Smooth muscle cell (in vitro differentiated cells): ENCODE results near the gene ZMIZ1. TPM values are rescaled to one million over a fixed set of nuclear protein-coding genes. Genes with fewer than 3 reads are reported as not detected.

Experiments used
- DNase-seq: peaks from one replicate; lab custom pipeline; 2025; ENCODE audit not compliant: unreplicated experiment; lab: John Stamatoyannopoulos, UW
- H2AFZ ChIP-seq: fragments of 200-600 bp; sonication (generic); 2 replicates; pipeline ENCODE4 v1.6.0; 2016; ENCODE audit warnings: antibody characterized with exemption, low read depth, mild to moderate bottlenecking
- H3F3A ChIP-seq: fragments of 200-600 bp; sonication (generic); 2 replicates; pipeline ENCODE4 v1.6.0; 2017; ENCODE audit warnings: antibody characterized with exemption, low read depth
- H3K27ac ChIP-seq: fragments of 200-600 bp; sonication (generic); 2 replicates; pipeline ENCODE4 v1.5.1; 2016; ENCODE audit warnings: low read depth, mild to moderate bottlenecking
- H3K27me3 ChIP-seq: fragments of 200-600 bp; sonication (generic); 2 replicates; pipeline ENCODE4 v1.6.1; 2016; ENCODE audit warnings: low read depth, mild to moderate bottlenecking
- H3K36me3 ChIP-seq: fragments of 200-600 bp; sonication (generic); 2 replicates; pipeline ENCODE4 v1.5.1; 2016; ENCODE audit warnings: low read depth
- H3K4me1 ChIP-seq: fragments of 200-600 bp; sonication (generic); 2 replicates; pipeline ENCODE4 v1.5.1; 2016; ENCODE audit warnings: low read depth
- H3K4me2 ChIP-seq: fragments of 200-600 bp; sonication (generic); 2 replicates; pipeline ENCODE4 v1.6.0; 2016; ENCODE audit warnings: mild to moderate bottlenecking
- H3K4me3 ChIP-seq: fragments of 200-600 bp; sonication (generic); 2 replicates; pipeline ENCODE4 v1.5.1; 2016; ENCODE audit warnings: mild to moderate bottlenecking
- H3K79me2 ChIP-seq: fragments of 200-600 bp; sonication (generic); 2 replicates; pipeline ENCODE4 v1.6.0; 2016; ENCODE audit warnings: low read depth, mild to moderate bottlenecking
- H3K9ac ChIP-seq: fragments of 200-600 bp; sonication (generic); 2 replicates; pipeline ENCODE4 v1.6.0; 2016; ENCODE audit warnings: low read depth
- H3K9me3 ChIP-seq: fragments of 200-600 bp; sonication (generic); replicated peaks from 2 replicates; pipeline ENCODE4 v1.5.1; 2016; ENCODE audit warnings: low read depth
- H4K20me1 ChIP-seq: fragments of 200-600 bp; sonication (generic); 2 replicates; pipeline ENCODE4 v1.6.0; 2016; ENCODE audit warnings: low read depth
- CTCF ChIP-seq: fragments of 200-600 bp; sonication (generic); IDR thresholded peaks from 2 replicates; pipeline ENCODE4 v1.5.1; 2017; ENCODE audit warnings: borderline replicate concordance, mild to moderate bottlenecking, antibody characterized with exemption; ENCODE audit not compliant: insufficient read depth, poor library complexity, severe bottlenecking
- WGBS: methylation state at CpG from one replicate; pipeline ENCODE4 v1.1.7; 2016; ENCODE audit warnings: low lambda C conversion rate; 5-methylcytosine and 5-hydroxymethylcytosine counted together
- polyA plus RNA-seq: library from polyadenylated mRNA; unstranded; fragments of >200 nt; fragmentation: Nextera tagmentation; extraction: Ambion mirVana; gene quantifications from 2 replicates; pipeline ENCODE4 v1.2.1, GENCODE V29; 2016
- total RNA-seq: library from RNA; depleted of rRNA; stranded (reverse); fragments of >200 nt; gene quantifications from 2 replicates; pipeline ENCODE4 v1.2.3, GENCODE V29; 2014

ZMIZ1 gene
- total and polyA plus RNA-seq, 2 experiments from 2014 or later: 24.2 to 31.3 TPM

- no peak overlapping the region for H3K4me3 ChIP-seq
- 92% methylated on average over 9 of the region's 9 CpGs for WGBS
Measured at GRCh38 chr10:79145517-79146470, 77.0 kb downstream of the ZMIZ1 start.

GRCh38 chr10:79146611-79147130 lies 77.9 kb downstream of the ZMIZ1 start:
- TF ChIP-seq CTCF: no peak
- no peak overlapping the region for H2AFZ ChIP-seq
- H3K9me3 ChIP-seq: no peaks in the 10 kb centered on the region
- WGBS: 87% methylated on average over 12 of the region's 13 CpGs
- H3K4me2 ChIP-seq: no peak overlapping the region
- no peak overlapping the region for H3K9ac ChIP-seq
- peaks cover 39% of the 10 kb centered on the region for H4K20me1 ChIP-seq
- peaks cover 37% of the 10 kb centered on the region for H3K79me2 ChIP-seq
- no peaks in the 10 kb centered on the region for H3K36me3 ChIP-seq
- peaks cover 6% of the 10 kb centered on the region for H3F3A ChIP-seq
- H3K4me1 ChIP-seq: peaks cover 34% of the 10 kb centered on the region
- no peaks in the 10 kb centered on the region for H3K27me3 ChIP-seq
- no peak overlapping the region for H3K4me3 ChIP-seq
- H3K27ac ChIP-seq: peak overlapping the region; percentile 100
- DNase-seq: no peak

More at GRCh38 chr10:79145517-79146470, 77.0 kb downstream of the ZMIZ1 start:
- Histone ChIP-seq H3K27ac (peak overlapping the region; percentile 100), H4K20me1 (peaks cover 48% of the 10 kb centered on the region), H2AFZ (no peak overlapping the region), H3K9me3 (no peaks in the 10 kb centered on the region), H3K9ac (no peak overlapping the region), H3K4me1 (peaks cover 36% of the 10 kb centered on the region), H3K4me2 (no peak overlapping the region), H3K27me3 (no peaks in the 10 kb centered on the region), H3F3A (peaks cover 6% of the 10 kb centered on the region), H3K36me3 (no peaks in the 10 kb centered on the region), H3K79me2 (peaks cover 46% of the 10 kb centered on the region)
- TF ChIP-seq CTCF: no peak
- DNase-seq: no peak

GRCh38 chr10:79147306-79147705 lies 78.5 kb downstream of the ZMIZ1 start:
- H2AFZ ChIP-seq: no peak overlapping the region
- H3K4me1 ChIP-seq: peaks cover 37% of the 10 kb centered on the region
- TF ChIP-seq CTCF: no peak
- peaks cover 9% of the 10 kb centered on the region for H3F3A ChIP-seq
- H3K27ac ChIP-seq: peak overlapping the region; percentile 100
- no peak overlapping the region for H3K4me2 ChIP-seq
- no peaks in the 10 kb centered on the region for H3K9me3 ChIP-seq
- 97% methylated on average over 5 of the region's 5 CpGs for WGBS
- DNase-seq: no peak
- H3K36me3 ChIP-seq: no peaks in the 10 kb centered on the region
- H3K79me2 ChIP-seq: peaks cover 34% of the 10 kb centered on the region
- H3K9ac ChIP-seq: no peak overlapping the region
- H3K4me3 ChIP-seq: no peak overlapping the region
- no peaks in the 10 kb centered on the region for H3K27me3 ChIP-seq
- H4K20me1 ChIP-seq: peaks cover 33% of the 10 kb centered on the region
